Neural cell (in vitro differentiated cells): ENCODE measurements around the gene HBEGF. TPM values are rescaled to one million over a fixed set of nuclear protein-coding genes. Genes with fewer than 3 reads are reported as not detected.

Experiments used
- H2AFZ ChIP-seq: fragments of 200-600, 300-800 bp; sonication (generic), shearing (Covaris generic); 2 replicates; pipeline ENCODE4 v1.6.0; 2014; ENCODE audit warnings: low read depth, mild to moderate bottlenecking, antibody characterized with exemption, low read length, moderate library complexity
- H3F3A ChIP-seq: fragments of 200-600 bp; shearing (Covaris generic); 2 replicates; pipeline ENCODE4 v1.6.1; 2016; ENCODE audit warnings: mild to moderate bottlenecking, moderate library complexity, mixed read lengths, antibody characterized with exemption, low read length; ENCODE audit not compliant: insufficient read depth, poor library complexity, severe bottlenecking
- H3K27ac ChIP-seq: fragments of 200-600, 300-800 bp; sonication (generic), shearing (Covaris generic); 2 replicates; pipeline ENCODE4 v1.5.1; 2014; ENCODE audit warnings: mild to moderate bottlenecking, low read length, moderate library complexity
- H3K27me3 ChIP-seq: fragments of 300-800, 200-600 bp; sonication (generic), shearing (Covaris generic); 2 replicates; pipeline ENCODE4 v1.6.0; 2014; ENCODE audit warnings: mild to moderate bottlenecking, low read depth, low read length, moderate library complexity; ENCODE audit not compliant: insufficient read depth
- H3K36me3 ChIP-seq: fragments of 300-800, 200-600 bp; sonication (generic), shearing (Covaris generic); 2 replicates; pipeline ENCODE4 v1.5.1; 2014; ENCODE audit warnings: mild to moderate bottlenecking, antibody characterized with exemption, low read length, moderate library complexity; ENCODE audit not compliant: insufficient read depth
- H3K4me2 ChIP-seq: fragments of 300-800, 200-600 bp; sonication (generic), shearing (Covaris generic); 2 replicates; pipeline ENCODE4 v1.6.0; 2014; ENCODE audit warnings: mild to moderate bottlenecking, low read length
- H3K4me3 ChIP-seq: fragments of 300-800, 200-600 bp; sonication (generic), shearing (Covaris generic); 2 replicates; pipeline ENCODE4 v1.5.1; 2014; ENCODE audit warnings: mild to moderate bottlenecking, low read length, moderate library complexity
- H3K79me2 ChIP-seq: fragments of 200-600 bp; shearing (Covaris generic); replicated peaks from 2 replicates; pipeline ENCODE4 v1.6.0; 2014; ENCODE audit warnings: mild to moderate bottlenecking, low read length, moderate library complexity; ENCODE audit not compliant: insufficient read depth
- H3K9ac ChIP-seq: fragments of 300-800, 200-600 bp; sonication (generic), shearing (Covaris generic); 2 replicates; pipeline ENCODE4 v1.6.1; 2016; ENCODE audit warnings: mild to moderate bottlenecking, low read length, mixed read lengths
- H3K9me2 ChIP-seq: fragments of 200-600 bp; shearing (Covaris generic); 2 replicates; pipeline ENCODE4 v1.6.1; 2016; ENCODE audit warnings: mild to moderate bottlenecking, low read length, mixed read lengths; ENCODE audit not compliant: insufficient read depth
- H3K9me3 ChIP-seq: fragments of 200-600, 300-800 bp; sonication (generic), shearing (Covaris generic); 2 replicates; pipeline ENCODE4 v1.6.1; 2016; ENCODE audit warnings: mild to moderate bottlenecking, mixed run types, low read length, moderate library complexity, mixed read lengths
- H4K20me1 ChIP-seq: fragments of 200-600 bp; shearing (Covaris generic); 2 replicates; pipeline ENCODE4 v1.6.1; 2016; ENCODE audit warnings: mild to moderate bottlenecking, mixed run types; ENCODE audit not compliant: insufficient read depth
- CTCF ChIP-seq: fragments of 450-650 bp; IDR thresholded peaks from 2 replicates; pipeline ENCODE4 v1.5.1; 2014; ENCODE audit warnings: antibody characterized with exemption, mild to moderate bottlenecking, moderate library complexity; ENCODE audit not compliant: poor library complexity, severe bottlenecking
- EP300 ChIP-seq: fragments of 450-650 bp; conservative IDR thresholded peaks from 2 replicates; pipeline ENCODE4 v1.6.1; 2014; ENCODE audit warnings: antibody characterized with exemption, mild to moderate bottlenecking, moderate library complexity; ENCODE audit not compliant: poor library complexity, severe bottlenecking
- EZH2 ChIP-seq: fragments of 200-600, 300-800 bp; shearing (Covaris generic), sonication (generic); IDR thresholded peaks from 2 replicates; pipeline ENCODE4 v1.6.1; 2014; ENCODE audit warnings: antibody characterized with exemption, low read length, borderline replicate concordance, mild to moderate bottlenecking; ENCODE audit not compliant: insufficient read depth, poor library complexity, severe bottlenecking
- MXI1 ChIP-seq: fragments of 450-650 bp; conservative IDR thresholded peaks from 2 replicates; pipeline ENCODE4 v1.6.1; 2014; ENCODE audit warnings: antibody characterized with exemption, mild to moderate bottlenecking; ENCODE audit not compliant: poor library complexity, severe bottlenecking
- POLR2AphosphoS5 ChIP-seq: IDR thresholded peaks from 2 replicates; pipeline ENCODE4 v1.6.1; 2012
- RAD21 ChIP-seq: fragments of 450-650 bp; conservative IDR thresholded peaks from 2 replicates; pipeline ENCODE4 v1.6.1; 2014; ENCODE audit warnings: antibody characterized with exemption, mild to moderate bottlenecking, moderate library complexity
- SMC3 ChIP-seq: fragments of 450-650 bp; conservative IDR thresholded peaks from 2 replicates; pipeline ENCODE4 v1.6.1; 2014; ENCODE audit warnings: antibody characterized with exemption, mild to moderate bottlenecking, moderate library complexity; ENCODE audit not compliant: poor library complexity
- TAF1 ChIP-seq: IDR thresholded peaks from 2 replicates; pipeline ENCODE4 v1.6.1; 2012; ENCODE audit warnings: low read depth
- polyA plus RNA-seq: library from polyadenylated mRNA; depleted of rRNA; stranded (reverse); fragments of >200 nt; gene quantifications from 2 replicates; pipeline ENCODE4 v1.2.3, GENCODE V29; 2014
- TF ChIP-seq, protein P1 (sequence below): IDR thresholded peaks from 2 replicates; pipeline ENCODE4 v1.6.1; 2012; ENCODE audit warnings: borderline replicate concordance

HBEGF gene
- polyA plus RNA-seq, 1 donor from 2014 or later: 9.8 TPM

- Histone ChIP-seq H2AFZ (no peak within 1 kb of the TSS), H3K9me2 (no peaks in the 10 kb centered on the region), H3K9ac (no peak within 1 kb of the TSS), H3K27ac (no peak within 1 kb of the TSS), H4K20me1 (no peaks in the 10 kb centered on the region), H3K4me3 (no peak within 1 kb of the TSS), H3K79me2 (no peaks in the 10 kb centered on the region), H3K27me3 (no peaks in the 10 kb centered on the region), H3F3A (no peaks in the 10 kb centered on the region), H3K9me3 (no peaks in the 10 kb centered on the region), H3K4me2 (no peak within 1 kb of the TSS), H3K36me3 (no peaks in the 10 kb centered on the region)
- TF ChIP-seq EP300 (no peak), CTCF (no peak), EZH2 (no peak), TAF1 (no peak), SMC3 (no peak), POLR2AphosphoS5 (no peak), RAD21 (no peak), MXI1 (no peak)
- TF ChIP-seq, protein P1, sequence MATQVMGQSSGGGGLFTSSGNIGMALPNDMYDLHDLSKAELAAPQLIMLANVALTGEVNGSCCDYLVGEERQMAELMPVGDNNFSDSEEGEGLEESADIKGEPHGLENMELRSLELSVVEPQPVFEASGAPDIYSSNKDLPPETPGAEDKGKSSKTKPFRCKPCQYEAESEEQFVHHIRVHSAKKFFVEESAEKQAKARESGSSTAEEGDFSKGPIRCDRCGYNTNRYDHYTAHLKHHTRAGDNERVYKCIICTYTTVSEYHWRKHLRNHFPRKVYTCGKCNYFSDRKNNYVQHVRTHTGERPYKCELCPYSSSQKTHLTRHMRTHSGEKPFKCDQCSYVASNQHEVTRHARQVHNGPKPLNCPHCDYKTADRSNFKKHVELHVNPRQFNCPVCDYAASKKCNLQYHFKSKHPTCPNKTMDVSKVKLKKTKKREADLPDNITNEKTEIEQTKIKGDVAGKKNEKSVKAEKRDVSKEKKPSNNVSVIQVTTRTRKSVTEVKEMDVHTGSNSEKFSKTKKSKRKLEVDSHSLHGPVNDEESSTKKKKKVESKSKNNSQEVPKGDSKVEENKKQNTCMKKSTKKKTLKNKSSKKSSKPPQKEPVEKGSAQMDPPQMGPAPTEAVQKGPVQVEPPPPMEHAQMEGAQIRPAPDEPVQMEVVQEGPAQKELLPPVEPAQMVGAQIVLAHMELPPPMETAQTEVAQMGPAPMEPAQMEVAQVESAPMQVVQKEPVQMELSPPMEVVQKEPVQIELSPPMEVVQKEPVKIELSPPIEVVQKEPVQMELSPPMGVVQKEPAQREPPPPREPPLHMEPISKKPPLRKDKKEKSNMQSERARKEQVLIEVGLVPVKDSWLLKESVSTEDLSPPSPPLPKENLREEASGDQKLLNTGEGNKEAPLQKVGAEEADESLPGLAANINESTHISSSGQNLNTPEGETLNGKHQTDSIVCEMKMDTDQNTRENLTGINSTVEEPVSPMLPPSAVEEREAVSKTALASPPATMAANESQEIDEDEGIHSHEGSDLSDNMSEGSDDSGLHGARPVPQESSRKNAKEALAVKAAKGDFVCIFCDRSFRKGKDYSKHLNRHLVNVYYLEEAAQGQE: no peak
Measured at GRCh38 chr5:140360101-140360500, 13.7 kb upstream of the HBEGF start, which contains the start of gene SLC4A9. Gene SLC4A9 (plus strand): TSS chr5:140360194. CDS start chr5:140360237, 43 bp downstream.

- Histone ChIP-seq H3K4me2 (no peak overlapping the region), H4K20me1 (no peaks in the 10 kb centered on the region), H2AFZ (no peak overlapping the region), H3K4me3 (no peak overlapping the region), H3K9ac (no peak overlapping the region), H3K9me3 (no peaks in the 10 kb centered on the region), H3K79me2 (no peaks in the 10 kb centered on the region), H3F3A (no peaks in the 10 kb centered on the region), H3K36me3 (no peaks in the 10 kb centered on the region), H3K9me2 (no peaks in the 10 kb centered on the region), H3K27me3 (no peaks in the 10 kb centered on the region), H3K27ac (no peak overlapping the region)
- no peak for TF ChIP-seq EZH2
- TF ChIP-seq EP300: no peak
- TF ChIP-seq POLR2AphosphoS5: no peak
- no peak for TF ChIP-seq CTCF
- TF ChIP-seq, protein P1: no peak
- TF ChIP-seq RAD21: no peak
- TF ChIP-seq TAF1: no peak
- TF ChIP-seq MXI1: no peak
- no peak for TF ChIP-seq SMC3
Measured at GRCh38 chr5:140358738-140359310, 12.4 kb upstream of the HBEGF start.
